Transverse colon (tissue), 4 donors: ENCODE measurements around the gene JAZF1. TPM values are rescaled to one million over a fixed set of nuclear protein-coding genes. Genes with fewer than 3 reads are reported as not detected.

Source experiments
- DNase-seq: peaks from one replicate; pipeline ENCODE4 v3.0.0-alpha.2; 2019
- H3K27ac ChIP-seq, 4 donors: fragments of 200-600 bp; sonication (generic); 2 replicates each; pipeline ENCODE4 v1.5.1; 2016 to 2018; ENCODE audit warnings: inconsistent platforms in 4 of 4
- H3K27me3 ChIP-seq: fragments of 200-600 bp; sonication (generic); 2 replicates; pipeline ENCODE4 v1.5.1; 2017; ENCODE audit warnings: inconsistent platforms
- H3K36me3 ChIP-seq, 4 donors: fragments of 200-600 bp; sonication (generic); 2 replicates each; pipeline ENCODE4 v1.5.1; 2017 to 2019; ENCODE audit warnings: inconsistent platforms in 4 of 4
- H3K4me1 ChIP-seq, 4 donors: fragments of 200-600 bp; sonication (generic); 2 replicates each; pipeline ENCODE4 v1.5.1; 2017 to 2020; ENCODE audit warnings: inconsistent platforms in 4 of 4
- H3K4me3 ChIP-seq, 4 donors: fragments of 200-600 bp; sonication (generic); 1 replicate in 1 of 4; 2 replicates in 3 of 4; pipeline versions ENCODE4 v1.5.1 to v1.6.1; 2017 to 2019; ENCODE audit warnings: inconsistent platforms in 4 of 4
- H3K9me3 ChIP-seq, 2 donors: fragments of 200-600 bp; sonication (generic); 2 replicates each; pipeline ENCODE4 v1.5.1; 2017 to 2019; ENCODE audit warnings: inconsistent platforms in 2 of 2
- EP300 ChIP-seq: sonication (generic); formaldehyde crosslinking; IDR thresholded peaks from one replicate; pipeline ENCODE4 v1.6.1; 2017; ENCODE audit warnings: antibody characterized with exemption, low read depth
- POLR2A ChIP-seq: fragments of 450-650 bp; IDR thresholded peaks from one replicate; pipeline ENCODE4 v1.6.1; 2016; ENCODE audit warnings: antibody characterized with exemption, mild to moderate bottlenecking, moderate library complexity
- POLR2AphosphoS5 ChIP-seq, 3 donors: sonication (generic); formaldehyde crosslinking; IDR thresholded peaks; one replicate each; pipeline ENCODE4 v1.6.1; 2016; ENCODE audit warnings: antibody characterized with exemption in 3 of 3
- WGBS, 2 donors: methylation state at CpG; one replicate each; pipeline ENCODE4 v1.1.5; 2018; ENCODE audit warnings: low coverage in 1 of 2; 5-methylcytosine and 5-hydroxymethylcytosine counted together
- in situ Hi-C, 4 donors: fragments of 200-750 bp; cut with MboI; loops; one replicate each; pipeline versions ENCODE4 v1.15.0 to v1.15.1; 2017; ENCODE audit warnings: low sequenced_read_pairs in 3 of 4, low pct_ligation_motif_present in 1 of 4, low pct_unique_long_range_greater_than_20kb in 1 of 4
- intact Hi-C: fragments of 100-400 bp; cut with DNase I; formaldehyde crosslinking; loops from one replicate; pipeline ENCODE4 v1.15.1; 2023; ENCODE audit warnings: low total_unique reads
- total RNA-seq, 4 donors: library from RNA; depleted of rRNA; stranded (reverse); fragments of >200 nt; gene quantifications; one replicate each; pipeline ENCODE4 v1.1.0, GENCODE V29; 2016
- TF ChIP-seq, protein P1 (sequence below), 5 experiments: fragments of 200-600 bp in 3 of 5; fragments of 450-650 bp in 2 of 5; sonication (generic) in 3 of 5; IDR thresholded peaks; 1 replicate in 2 of 5; 2 replicates in 3 of 5; pipeline ENCODE4 v1.5.1; 2016 to 2017; ENCODE audit warnings: antibody characterized with exemption in 5 of 5, inconsistent platforms in 3 of 5, mild to moderate bottlenecking in 2 of 5, moderate library complexity in 1 of 5

The JAZF1 gene
- total RNA-seq, 4 donors from 2014 or later = 11.0 to 12.2 (median 11.5) TPM

DNA sequence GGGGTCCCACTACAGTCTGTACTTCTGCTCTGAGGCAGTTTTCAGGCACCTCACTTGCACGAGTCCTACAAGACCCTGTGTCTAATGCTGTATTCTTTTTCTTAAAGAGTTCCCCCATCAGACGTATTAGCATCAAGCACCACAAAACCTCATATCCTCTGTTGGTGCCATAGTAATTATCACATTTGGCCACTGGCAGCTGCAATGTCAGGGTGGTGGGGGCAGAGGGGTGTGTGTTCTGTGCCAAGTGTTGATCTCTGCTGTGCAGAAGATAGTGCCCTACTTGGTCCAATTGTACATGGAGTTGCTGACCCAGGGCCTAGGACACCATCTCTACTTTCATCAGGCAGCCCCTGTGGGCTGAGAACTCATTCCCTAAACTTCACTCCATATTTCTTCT, 20.0 kb upstream of the JAZF1 start:
- no peaks in the 10 kb centered on the region for H3K9me3 ChIP-seq
- H3K4me3 ChIP-seq = no peak overlapping the region
- H3K27ac ChIP-seq = no peak overlapping the region
- H3K27me3 ChIP-seq = peaks cover 5% of the 10 kb centered on the region
- intact Hi-C loops (no loop called here), in situ Hi-C loops (no loop called here)
- TF ChIP-seq EP300 (no peak), POLR2A (no peak), POLR2AphosphoS5 (IDR thresholded peaks at IDR 0.05) (no peak)
- TF ChIP-seq, protein P1, sequence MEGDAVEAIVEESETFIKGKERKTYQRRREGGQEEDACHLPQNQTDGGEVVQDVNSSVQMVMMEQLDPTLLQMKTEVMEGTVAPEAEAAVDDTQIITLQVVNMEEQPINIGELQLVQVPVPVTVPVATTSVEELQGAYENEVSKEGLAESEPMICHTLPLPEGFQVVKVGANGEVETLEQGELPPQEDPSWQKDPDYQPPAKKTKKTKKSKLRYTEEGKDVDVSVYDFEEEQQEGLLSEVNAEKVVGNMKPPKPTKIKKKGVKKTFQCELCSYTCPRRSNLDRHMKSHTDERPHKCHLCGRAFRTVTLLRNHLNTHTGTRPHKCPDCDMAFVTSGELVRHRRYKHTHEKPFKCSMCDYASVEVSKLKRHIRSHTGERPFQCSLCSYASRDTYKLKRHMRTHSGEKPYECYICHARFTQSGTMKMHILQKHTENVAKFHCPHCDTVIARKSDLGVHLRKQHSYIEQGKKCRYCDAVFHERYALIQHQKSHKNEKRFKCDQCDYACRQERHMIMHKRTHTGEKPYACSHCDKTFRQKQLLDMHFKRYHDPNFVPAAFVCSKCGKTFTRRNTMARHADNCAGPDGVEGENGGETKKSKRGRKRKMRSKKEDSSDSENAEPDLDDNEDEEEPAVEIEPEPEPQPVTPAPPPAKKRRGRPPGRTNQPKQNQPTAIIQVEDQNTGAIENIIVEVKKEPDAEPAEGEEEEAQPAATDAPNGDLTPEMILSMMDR (IDR thresholded peaks at IDR 0.05) = no peak
- H3K36me3 ChIP-seq = no peaks in the 10 kb centered on the region
- no peak for DNase-seq
- no peaks in the 10 kb centered on the region for H3K4me1 ChIP-seq
- WGBS, 2 donors = 67 to 69% methylated on average over 2 of the region's 2 CpGs

DNA sequence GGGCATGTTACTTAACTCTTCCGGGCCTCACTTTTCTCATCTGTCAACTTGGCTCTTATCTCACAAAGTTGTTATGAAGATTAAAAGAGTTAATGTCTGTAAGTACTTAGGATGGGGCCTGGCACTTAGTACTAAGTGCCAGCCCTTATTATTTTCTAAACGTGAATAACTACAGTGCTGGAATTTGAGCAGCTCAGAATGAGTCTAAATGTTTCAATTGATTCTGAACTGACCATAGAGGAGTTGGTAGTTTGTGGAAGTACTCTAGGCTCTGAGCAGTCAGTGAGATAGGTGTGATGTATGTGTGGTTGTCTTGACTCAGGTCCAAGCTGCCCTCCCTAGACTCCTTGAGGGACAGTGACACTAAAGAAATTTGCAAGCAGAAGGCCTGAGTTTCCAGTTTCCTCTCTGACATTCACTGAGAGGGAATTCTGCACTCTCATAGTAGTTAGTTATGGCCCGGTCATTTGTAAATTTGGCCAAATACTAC, 18.5 kb upstream of the JAZF1 start:
- DNase-seq = no peak
- Histone ChIP-seq H3K9me3 (no peaks in the 10 kb centered on the region), H3K4me3 (no peak overlapping the region), H3K36me3 (no peaks in the 10 kb centered on the region), H3K27ac (no peak overlapping the region), H3K27me3 (peaks cover 5% of the 10 kb centered on the region), H3K4me1 (no peaks in the 10 kb centered on the region)
- WGBS, 2 donors = 80 to 92% methylated on average over 2 to 3 of the region's 3 CpGs
- no peak for TF ChIP-seq POLR2AphosphoS5 (IDR thresholded peaks at IDR 0.05)
- TF ChIP-seq, protein P1 (IDR thresholded peaks at IDR 0.05) = no peak
- no peak for TF ChIP-seq EP300
- no peak for TF ChIP-seq POLR2A
- in situ Hi-C loops = no loop called here
- intact Hi-C loops = no loop called here

DNA sequence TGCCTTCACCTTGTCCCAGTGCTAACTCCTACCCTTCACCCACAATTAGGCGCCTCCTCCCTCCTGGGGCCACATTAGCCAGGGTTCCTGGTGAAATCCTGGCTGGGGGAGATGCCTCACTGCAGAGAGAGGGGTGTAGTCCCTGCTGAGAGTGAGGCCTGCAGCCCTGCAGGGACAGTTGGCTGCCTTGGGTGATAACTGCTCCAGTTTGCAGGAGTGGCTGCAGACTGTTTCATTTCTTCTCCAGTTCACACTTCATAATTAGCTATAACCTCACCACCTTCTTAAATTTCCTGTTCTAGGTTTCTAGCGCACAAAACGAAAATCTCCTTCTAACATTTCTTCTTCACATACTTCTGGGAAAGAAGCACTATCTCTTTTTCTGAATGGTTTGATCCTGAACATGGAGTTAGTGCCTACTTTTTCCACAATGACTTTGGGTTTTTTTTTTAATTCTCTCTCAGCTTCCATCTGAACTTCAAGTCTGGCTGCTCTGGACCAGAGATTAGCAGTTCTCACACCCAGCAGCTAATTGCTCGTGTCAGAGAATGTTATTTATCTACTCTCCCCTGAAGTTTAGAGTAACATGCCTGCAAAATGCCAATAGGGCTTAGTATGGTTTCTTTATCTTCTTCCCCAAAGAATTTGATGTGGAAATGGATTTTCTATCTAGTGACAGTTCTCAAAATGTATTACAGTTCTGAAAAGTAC, 15.5 kb upstream of the JAZF1 start:
- DNase-seq = no peak
- Histone ChIP-seq H3K4me1 (no peaks in the 10 kb centered on the region), H3K9me3 (no peaks in the 10 kb centered on the region), H3K27ac (no peak overlapping the region), H3K4me3 (no peak overlapping the region), H3K36me3 (no peaks in the 10 kb centered on the region), H3K27me3 (no peaks in the 10 kb centered on the region)
- TF ChIP-seq EP300 = no peak
- TF ChIP-seq, protein P1 (IDR thresholded peaks at IDR 0.05) = no peak
- TF ChIP-seq POLR2A = no peak
- TF ChIP-seq POLR2AphosphoS5 (IDR thresholded peaks at IDR 0.05) = no peak
- in situ Hi-C loops (no loop called here), intact Hi-C loops (no loop called here)
- 81 to 82% methylated on average over 3 to 4 of the region's 4 CpGs for WGBS, 2 donors

DNA sequence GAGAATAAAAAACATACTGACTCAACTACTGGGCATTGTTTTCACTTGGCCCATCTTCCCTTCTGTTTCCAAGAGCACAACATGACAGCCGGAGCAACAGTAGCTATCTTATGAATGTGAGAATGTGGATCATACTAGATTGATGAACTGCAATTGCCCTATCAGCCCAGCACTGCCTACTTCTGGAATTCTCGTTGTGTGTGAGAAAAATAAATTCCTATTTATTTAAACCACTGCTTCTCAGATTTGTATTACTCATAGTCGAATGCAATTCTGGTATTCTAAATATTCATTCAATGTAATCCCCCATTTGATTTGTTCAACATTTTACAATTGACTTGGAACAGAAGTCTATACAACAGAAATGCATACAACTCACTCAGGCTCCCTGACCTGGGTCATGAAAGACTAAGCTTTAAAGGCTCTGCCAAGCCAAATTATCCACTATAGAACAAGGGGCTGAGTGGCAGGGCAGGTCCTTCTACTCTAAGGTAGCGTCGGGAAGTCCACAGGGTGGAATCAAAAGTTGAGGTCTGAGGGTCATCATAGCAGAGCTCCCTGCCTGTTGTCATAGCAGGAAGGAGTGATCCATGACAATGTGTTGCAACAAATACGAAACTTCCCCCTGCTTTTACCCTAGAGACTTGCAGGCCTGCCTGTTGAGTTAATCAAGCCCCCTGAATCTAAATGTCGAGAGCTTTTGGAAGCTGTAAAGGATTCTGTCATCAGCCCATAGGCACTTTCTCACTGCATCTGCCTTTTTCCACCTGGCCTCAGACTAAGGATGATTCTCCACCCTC, 12.4 kb upstream of the JAZF1 start:
- no peak for TF ChIP-seq POLR2A
- TF ChIP-seq, protein P1 (IDR thresholded peaks at IDR 0.05) = no peak
- no peak for TF ChIP-seq EP300
- no peak for TF ChIP-seq POLR2AphosphoS5 (IDR thresholded peaks at IDR 0.05)
- WGBS, 2 donors = 72 to 75% methylated on average over 4 to 7 of the region's 7 CpGs
- Histone ChIP-seq H3K27me3 (no peaks in the 10 kb centered on the region), H3K4me3 (no peak overlapping the region), H3K27ac (no peak overlapping the region), H3K9me3 (no peaks in the 10 kb centered on the region), H3K4me1 (no peaks in the 10 kb centered on the region), H3K36me3 (no peaks in the 10 kb centered on the region)
- intact Hi-C loops = no loop called here
- no peak for DNase-seq
- in situ Hi-C loops = no loop called here
